Prostate gland (tissue), 2 donors: ENCODE data around the gene SRP72.
"Not testable (repeated sequence)": the region's sequence is repeated elsewhere in the genome, so short reads cannot be mapped to it uniquely, and the experiment has no call there.

ENCODE experiments used
- CTCF ChIP-seq, 4 experiments: fragments of 200-600 bp in 2 of 4; fragments of 450-650 bp in 2 of 4; sonication (generic) in 2 of 4; IDR thresholded peaks; 1 replicate in 3 of 4; 2 replicates in 1 of 4; pipeline ENCODE4 v1.5.1; 2016 to 2019; ENCODE audit warnings: antibody characterized with exemption in 4 of 4, mild to moderate bottlenecking in 2 of 4, moderate library complexity in 2 of 4
- POLR2A ChIP-seq: fragments of 450-650 bp; IDR thresholded peaks from one replicate; pipeline ENCODE4 v1.6.1; 2016; ENCODE audit warnings: antibody characterized with exemption, mild to moderate bottlenecking
- POLR2AphosphoS5 ChIP-seq: sonication (generic); formaldehyde crosslinking; IDR thresholded peaks from one replicate; pipeline ENCODE4 v1.6.1; 2017; ENCODE audit warnings: antibody characterized with exemption

- TF ChIP-seq POLR2AphosphoS5; CTCF (IDR thresholded peaks at IDR 0.05); POLR2A: not testable (repeated sequence)
These were observed 1.1 kb upstream of the SRP72 start for GRCh38 chr4:56466296-56466761.
